Fibroblast of gingiva (primary cell): ENCODE results near the gene FUT6.
"Not testable (repeated sequence)": the region's sequence is repeated elsewhere in the genome, so short reads cannot be mapped to it uniquely, and the experiment has no call there.

Source experiments
- DNase-seq: peaks from one replicate; pipeline ENCODE4 v3.0.0-alpha.2; 2011; ENCODE audit warnings: low read depth

The FUT6 gene

GRCh38 chr19:5785423-5785822 is 54.1 kb downstream of the FUT6 start:
- no peak for DNase-seq

GRCh38 chr19:5784581-5785147 is 54.8 kb downstream of the FUT6 start, which contains the start of gene PRR22:
TSS of gene PRR22 (minus strand) at chr19:5784746. CDS start at chr19:5784660, 86 bp downstream.
- no peak for DNase-seq

GRCh38 chr19:5782945-5783919 is 56.3 kb downstream of the FUT6 start:
- DNase-seq = no peak

- DNase-seq = no peak
Observed at GRCh38 chr19:5782322-5782721, 57.2 kb downstream of the FUT6 start.

GRCh38 chr19:5780916-5781315 is 58.6 kb downstream of the FUT6 start:
- not testable (repeated sequence) for DNase-seq
